Measurements from ENCODE around the gene EP400.

The EP400 gene

DNA sequence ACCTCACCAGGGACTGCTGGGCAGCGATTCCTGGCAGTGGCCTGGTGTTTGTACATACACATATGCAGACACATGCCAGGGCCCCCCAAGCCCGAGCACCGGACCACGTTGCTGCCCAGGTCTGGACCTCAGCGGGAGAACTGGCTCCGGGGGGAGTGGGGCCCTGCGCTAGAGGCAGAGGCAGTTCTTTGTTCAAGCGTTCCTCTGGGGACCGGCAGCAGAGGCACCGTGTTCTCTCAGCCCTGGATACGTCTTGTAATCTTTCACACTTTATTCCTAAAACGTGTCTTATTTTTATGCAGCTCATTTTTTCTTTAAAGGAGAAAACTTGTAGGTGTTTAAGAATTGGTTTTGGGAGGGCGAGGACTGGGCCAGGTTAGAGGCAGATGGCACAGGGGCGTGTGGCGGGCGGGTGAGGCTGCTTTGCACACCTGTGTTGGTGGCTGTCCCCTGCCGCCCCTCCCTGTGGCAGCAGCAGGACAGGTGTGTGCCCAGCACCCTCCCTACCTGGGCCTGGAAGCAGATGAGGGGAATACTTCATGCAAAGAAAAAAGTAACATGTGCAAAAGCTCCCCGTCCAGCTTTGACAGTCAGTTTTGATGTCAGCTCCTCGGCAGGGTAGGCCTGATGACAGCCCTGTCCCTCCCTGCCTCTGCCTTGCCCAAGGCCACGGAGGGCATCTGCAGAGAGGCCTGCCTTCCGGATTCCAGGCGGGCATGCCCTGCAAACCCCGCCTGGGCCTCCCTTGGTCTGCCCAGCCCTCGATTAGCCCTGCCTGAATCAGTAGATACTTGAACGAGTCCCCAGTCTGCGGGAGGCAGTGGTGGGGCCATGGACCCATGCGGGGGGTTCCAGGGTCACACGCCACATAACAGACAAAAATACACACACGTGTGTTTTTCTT lies 27.6 kb upstream of the EP400 start:
- TF ChIP-seq, protein P1, sequence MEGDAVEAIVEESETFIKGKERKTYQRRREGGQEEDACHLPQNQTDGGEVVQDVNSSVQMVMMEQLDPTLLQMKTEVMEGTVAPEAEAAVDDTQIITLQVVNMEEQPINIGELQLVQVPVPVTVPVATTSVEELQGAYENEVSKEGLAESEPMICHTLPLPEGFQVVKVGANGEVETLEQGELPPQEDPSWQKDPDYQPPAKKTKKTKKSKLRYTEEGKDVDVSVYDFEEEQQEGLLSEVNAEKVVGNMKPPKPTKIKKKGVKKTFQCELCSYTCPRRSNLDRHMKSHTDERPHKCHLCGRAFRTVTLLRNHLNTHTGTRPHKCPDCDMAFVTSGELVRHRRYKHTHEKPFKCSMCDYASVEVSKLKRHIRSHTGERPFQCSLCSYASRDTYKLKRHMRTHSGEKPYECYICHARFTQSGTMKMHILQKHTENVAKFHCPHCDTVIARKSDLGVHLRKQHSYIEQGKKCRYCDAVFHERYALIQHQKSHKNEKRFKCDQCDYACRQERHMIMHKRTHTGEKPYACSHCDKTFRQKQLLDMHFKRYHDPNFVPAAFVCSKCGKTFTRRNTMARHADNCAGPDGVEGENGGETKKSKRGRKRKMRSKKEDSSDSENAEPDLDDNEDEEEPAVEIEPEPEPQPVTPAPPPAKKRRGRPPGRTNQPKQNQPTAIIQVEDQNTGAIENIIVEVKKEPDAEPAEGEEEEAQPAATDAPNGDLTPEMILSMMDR (conservative IDR thresholded peaks at IDR 0.05; ENCODE audit: low read depth) = no peak
- POLR2A ChIA-PET (ENCODE audit: low non-redundant PET) = no interaction called here
- no peak for DNase-seq (ENCODE audit: low spot score)
- CTCF ChIA-PET = interaction anchor here (0.7 kb wide), 1 partner anchor 85 kb away, joined by 3 read pairs; no protein-coding TSS in a partner anchor
- peak overlapping the region; percentile 48 for H3K27ac ChIP-seq

DNA sequence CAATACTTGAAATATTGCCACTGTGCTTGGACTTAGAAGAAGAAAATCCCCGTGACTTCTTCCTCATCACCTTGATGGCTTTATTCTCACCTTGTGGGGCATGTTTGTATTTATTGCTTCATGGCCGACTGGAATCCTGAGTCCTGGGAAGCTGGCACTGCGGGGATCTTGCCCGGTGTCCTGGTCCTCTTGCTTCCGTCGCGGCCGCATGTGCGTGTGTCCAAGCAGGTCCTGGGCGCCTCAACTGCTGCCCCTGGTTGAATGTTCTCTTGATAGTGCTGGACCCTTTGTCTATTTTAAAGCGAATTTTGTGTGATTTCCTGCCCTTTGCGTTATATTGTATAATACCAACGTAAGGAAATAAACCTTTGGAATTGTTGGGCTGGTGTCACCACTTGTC lies 27.0 kb upstream of the EP400 start:
- CTCF ChIA-PET = no interaction called here
- H3K27ac ChIP-seq = peak overlapping the region; percentile 48

DNA sequence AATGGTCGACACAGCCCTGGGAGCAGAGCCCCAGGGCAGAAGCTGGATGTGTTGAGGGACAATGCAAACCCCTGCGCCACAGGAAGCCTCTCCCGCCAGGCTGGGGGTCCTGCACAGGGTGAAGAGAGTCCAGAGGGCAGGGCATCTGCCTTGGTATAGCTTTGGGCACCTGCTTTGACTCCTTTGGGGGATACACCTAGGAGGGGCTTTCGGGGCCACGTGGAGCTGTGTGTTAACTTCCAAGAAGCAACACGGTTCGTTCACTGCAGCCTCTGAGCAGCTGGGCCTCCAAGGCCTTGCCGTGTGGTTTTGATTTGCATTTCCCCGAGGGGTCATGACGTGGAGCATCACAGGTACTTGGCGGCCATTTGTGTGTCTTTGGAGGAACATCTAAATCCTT lies 26.5 kb upstream of the EP400 start:
- TF ChIP-seq, protein P1 (conservative IDR thresholded peaks at IDR 0.05; ENCODE audit: low read depth) = no peak
- no peak for DNase-seq (ENCODE audit: low spot score)
- peak overlapping the region; percentile 48 for H3K27ac ChIP-seq
- ChIA-PET CTCF (no interaction called here), POLR2A (ENCODE audit: low non-redundant PET) (no interaction called here)

More for the DNA sequence above, 27.0 kb upstream of the EP400 start:
- TF ChIP-seq, protein P1 (conservative IDR thresholded peaks at IDR 0.05; ENCODE audit: low read depth) = no peak
- POLR2A ChIA-PET (ENCODE audit: low non-redundant PET) = no interaction called here
- DNase-seq (ENCODE audit: low spot score) = no peak

DNA sequence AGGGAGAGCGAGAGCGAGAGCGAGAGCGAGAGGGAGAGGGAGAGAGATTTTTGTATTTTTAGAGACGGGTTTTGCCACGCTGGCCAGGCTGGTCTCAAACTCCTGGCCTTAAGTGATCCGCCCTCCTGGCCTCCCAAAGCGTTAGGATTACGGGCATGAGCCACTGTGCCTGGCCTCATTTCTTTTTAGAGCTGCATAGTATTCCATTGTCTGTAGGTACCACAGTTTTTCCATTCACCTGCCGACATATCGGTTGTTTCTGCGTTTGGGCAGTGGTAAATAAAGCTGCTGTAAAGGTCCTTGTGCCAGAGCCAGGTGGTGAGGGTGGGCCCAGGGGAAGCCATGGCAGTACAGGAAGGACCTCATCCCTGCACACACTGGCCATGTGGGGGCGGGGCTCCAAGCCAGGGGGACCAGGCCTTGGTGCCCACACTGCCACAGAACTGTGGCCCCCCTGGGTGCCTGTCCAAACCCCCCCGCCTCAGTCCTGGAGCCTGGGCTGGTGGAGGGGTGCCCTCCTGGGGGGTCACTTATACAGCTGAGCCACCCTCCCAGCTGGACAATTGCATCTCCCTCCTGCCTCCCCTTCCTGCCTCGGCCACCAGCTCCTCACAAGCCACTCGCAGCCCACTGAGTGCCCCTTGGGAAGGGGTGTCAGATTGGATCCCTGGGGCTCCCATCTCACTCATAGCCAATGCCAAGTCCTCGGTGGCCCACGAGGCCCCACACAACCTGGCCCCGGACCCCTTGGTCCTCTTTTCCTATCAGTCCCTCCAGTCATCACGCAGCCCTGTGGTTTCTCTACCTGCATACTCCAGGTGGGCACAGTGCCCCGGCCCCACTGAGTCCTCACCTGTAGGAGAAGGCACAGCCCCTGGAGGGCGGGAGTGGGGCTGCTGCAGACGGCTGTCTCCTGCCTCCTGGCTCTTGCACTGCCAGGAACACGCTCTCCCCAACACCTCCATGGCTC lies 22.3 kb upstream of the EP400 start:
- TF ChIP-seq, protein P1 (conservative IDR thresholded peaks at IDR 0.05; ENCODE audit: low read depth) = no peak
- ChIA-PET POLR2A (ENCODE audit: low non-redundant PET) (no interaction called here), CTCF (interaction anchor here (0.7 kb wide), 1 partner anchor 16 kb away, joined by 3 read pairs; no protein-coding TSS in a partner anchor)
- peak overlapping the region; percentile 79 for H3K27ac ChIP-seq
- DNase-seq (ENCODE audit: low spot score) = no peak

DNA sequence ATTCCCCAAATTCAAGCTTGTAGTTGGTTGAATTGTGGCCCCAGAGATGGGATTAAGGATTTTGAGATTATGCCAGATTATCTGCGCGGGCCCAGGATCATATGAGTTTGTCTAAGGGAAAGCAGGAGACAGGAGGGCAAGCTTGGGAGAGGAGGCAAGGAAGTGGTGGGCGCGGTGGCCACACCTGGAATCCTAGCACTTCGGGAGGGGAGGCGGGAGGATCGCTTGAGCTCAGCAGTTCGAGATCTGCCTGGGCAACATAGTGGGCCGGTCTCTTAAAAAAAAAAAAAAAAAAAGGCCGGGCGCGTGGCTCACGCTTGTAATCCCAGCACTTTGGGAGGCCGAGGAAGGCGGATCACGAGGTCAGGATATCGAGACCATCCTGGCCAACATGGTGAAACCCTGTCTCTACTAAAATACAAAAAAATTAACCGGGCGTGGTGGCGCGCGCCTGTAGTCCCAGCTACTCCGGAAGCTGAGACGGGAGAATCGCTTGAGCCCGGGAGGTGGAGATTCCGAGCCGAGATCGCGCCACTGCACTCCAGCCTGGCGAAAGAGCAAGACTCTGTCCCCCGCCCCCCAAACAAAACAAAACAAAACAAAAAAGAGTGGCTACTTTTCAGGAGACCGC lies 21.5 kb upstream of the EP400 start:
- peak overlapping the region; percentile 79 for H3K27ac ChIP-seq
- POLR2A ChIA-PET (ENCODE audit: low non-redundant PET) = no interaction called here
- DNase-seq (ENCODE audit: low spot score) = no peak
- CTCF ChIA-PET = interaction anchor here (0.7 kb wide), 1 partner anchor 17 kb away, joined by 3 read pairs; no protein-coding TSS in a partner anchor
- TF ChIP-seq, protein P1 (conservative IDR thresholded peaks at IDR 0.05; ENCODE audit: low read depth) = no peak

All from RWPE1 (cell line).